Measurements from ENCODE around the gene GRIFIN. TPM values are rescaled to one million over a fixed set of nuclear protein-coding genes. Genes with fewer than 3 reads are reported as not detected.

Gene GRIFIN, protein sequence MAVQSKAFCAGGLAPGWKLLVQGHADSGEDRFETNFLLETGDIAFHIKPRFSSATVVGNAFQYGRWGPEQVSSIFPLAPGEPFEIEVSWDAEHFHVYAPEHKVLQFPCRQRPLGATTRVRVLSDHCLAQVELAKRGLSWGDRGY
- total RNA-seq, result not detected

- no peak for TF ChIP-seq CTCF (IDR thresholded peaks at IDR 0.05; ENCODE audit: low read depth)
Observed at GRCh38 chr7:2476298-2476697, at the start of gene GRIFIN. GRIFIN (minus strand) TSS chr7:2476398; CDS start chr7:2476383, 15 bp downstream.

DNA sequence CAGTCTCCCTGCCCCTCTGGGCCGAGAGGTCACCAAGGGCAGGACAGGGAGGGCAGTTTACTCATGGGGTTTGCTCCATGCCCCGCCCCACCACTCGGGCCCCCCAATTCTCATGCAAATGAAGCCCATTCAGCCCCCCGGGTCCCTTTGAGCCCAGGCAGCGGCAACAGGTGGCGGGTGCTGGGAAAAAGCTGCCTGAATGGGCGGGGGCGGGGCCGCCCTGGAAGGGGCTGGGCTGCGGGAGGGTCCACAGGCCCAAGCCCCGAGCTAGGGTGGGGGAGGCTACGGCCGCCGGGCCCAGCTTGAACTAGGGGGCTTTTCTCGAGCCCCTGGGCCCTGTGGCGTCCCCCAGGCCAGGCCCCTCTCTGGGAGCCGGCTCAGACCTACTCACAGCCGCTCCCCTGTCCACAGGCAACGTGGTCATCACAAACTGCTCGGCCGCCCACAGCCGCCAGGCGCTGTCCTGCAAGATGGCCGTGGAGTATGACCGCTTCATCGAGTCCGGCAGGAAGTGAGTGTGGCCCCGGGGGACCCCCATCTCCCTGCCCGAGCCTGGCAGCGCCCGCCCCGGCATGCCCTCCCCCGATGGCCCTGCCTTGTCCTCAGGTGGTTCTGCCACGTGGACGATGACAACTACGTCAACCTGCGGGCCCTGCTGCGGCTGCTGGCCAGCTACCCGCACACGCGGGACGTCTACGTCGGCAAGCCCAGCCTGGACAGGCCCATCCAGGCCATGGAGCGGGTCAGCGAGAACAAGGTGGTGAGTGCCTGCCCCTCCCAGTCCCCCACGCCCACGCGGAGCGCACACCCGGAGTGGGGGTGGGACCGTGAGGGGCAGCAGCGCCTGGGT, 48.8 kb upstream of the GRIFIN start:
- no peak for TF ChIP-seq CTCF (IDR thresholded peaks at IDR 0.05; ENCODE audit: low read depth)

- no peak for TF ChIP-seq CTCF (IDR thresholded peaks at IDR 0.05; ENCODE audit: low read depth)
Observed at GRCh38 chr7:2523941-2524807, 48.0 kb upstream of the GRIFIN start.

DNA sequence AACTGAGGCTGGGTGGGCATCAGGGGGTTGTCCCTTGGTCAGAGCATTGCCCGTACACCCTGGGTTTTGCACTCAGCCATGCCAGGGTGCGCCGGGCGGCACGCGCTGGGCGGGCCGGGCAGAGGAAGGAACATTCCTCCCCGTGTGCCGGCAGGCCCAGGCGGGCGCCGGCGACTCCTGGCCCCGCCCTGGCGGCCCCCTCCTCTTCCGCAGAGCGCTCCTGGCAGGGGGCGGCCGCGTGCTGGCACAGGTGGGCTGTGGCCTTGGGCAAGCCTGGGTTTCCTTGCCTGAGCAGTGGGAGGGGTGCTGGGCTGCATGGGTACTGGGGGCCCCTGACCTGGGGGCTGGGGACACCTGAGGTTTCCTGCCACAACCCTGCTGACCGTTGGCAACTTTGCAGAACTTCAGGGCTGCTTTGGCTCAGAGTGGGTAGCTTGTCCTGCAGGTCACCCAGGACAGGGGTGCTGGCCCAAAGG, 47.3 kb upstream of the GRIFIN start:
- no peak for TF ChIP-seq CTCF (IDR thresholded peaks at IDR 0.05; ENCODE audit: low read depth)

- TF ChIP-seq CTCF (IDR thresholded peaks at IDR 0.05; ENCODE audit: low read depth), result no peak
Observed at GRCh38 chr7:2522780-2523433, 46.7 kb upstream of the GRIFIN start.

GRCh38 chr7:2521952-2522591, 45.9 kb upstream of the GRIFIN start:
- no peak for TF ChIP-seq CTCF (IDR thresholded peaks at IDR 0.05; ENCODE audit: low read depth)
